Measurements from ENCODE around the gene AP2B1. TPM values are rescaled to one million over a fixed set of nuclear protein-coding genes. Genes with fewer than 3 reads are reported as not detected.

Gene AP2B1
- total RNA-seq, 1 experiment from 2014 or later: 217 TPM

- H2AFZ ChIP-seq (ENCODE audit: low read length): no peak overlapping the region
- no peak for DNase-seq
- WGBS (ENCODE audit: extremely low coverage, insufficient read length, low lambda C conversion rate): no CpG with 5 or more reads among the region's 7 CpGs
These were observed 105.5 kb downstream of the AP2B1 start for GRCh38 chr17:35692512-35693210.

More at GRCh38 chr17:35692512-35693210, 105.5 kb downstream of the AP2B1 start:
- Histone ChIP-seq H3K79me1 (ENCODE audit: insufficient read depth, low read depth, low read length, poor library complexity, severe bottlenecking) (no peaks in the 10 kb centered on the region), H3K56ac (ENCODE audit: insufficient read length, low read depth, low read length) (no peak overlapping the region), H3K4me1 (ENCODE audit: insufficient read depth, low read length) (peaks cover 2% of the 10 kb centered on the region; the same call in 1 of the 2 replicates), H3T11ph (ENCODE audit: low read length) (no peak overlapping the region), H2BK5ac (ENCODE audit: insufficient read length, low read length) (no peak overlapping the region), H3K4ac (ENCODE audit: low read depth, low read length) (no peak overlapping the region), H2BK12ac (ENCODE audit: insufficient read length, low read depth, low read length) (no peak overlapping the region), H3K14ac (ENCODE audit: insufficient read depth, low read length) (no peak overlapping the region), H4K8ac (replicated peaks; ENCODE audit: insufficient read length, low read depth, low read length) (no peak overlapping the region), H4K20me1 (ENCODE audit: control insufficient read depth, insufficient read depth, insufficient read length) (no peaks in the 10 kb centered on the region), H3K79me2 (ENCODE audit: insufficient read depth, low read length) (no peaks in the 10 kb centered on the region), H3K18ac (ENCODE audit: insufficient read length, low read depth, low read length) (no peak overlapping the region), H3K9ac (ENCODE audit: extremely low read depth, insufficient read length, low read length) (no peak overlapping the region), H2BK120ac (ENCODE audit: low read depth, low read length, poor library complexity, severe bottlenecking) (no peak overlapping the region), H3K27me3 (ENCODE audit: insufficient read depth, low read length) (no peaks in the 10 kb centered on the region), H3K23me2 (ENCODE audit: insufficient read length, low read depth, low read length, poor library complexity, severe bottlenecking) (no peaks in the 10 kb centered on the region), H4K5ac (ENCODE audit: insufficient read length, low read depth, low read length) (no peak overlapping the region), H4K91ac (ENCODE audit: insufficient read length, low read depth, low read length) (no peak overlapping the region), H2BK20ac (ENCODE audit: low read depth, low read length, poor library complexity, severe bottlenecking) (no peak overlapping the region), H3K23ac (ENCODE audit: insufficient read length, low read depth, low read length) (no peak overlapping the region), H2BK15ac (ENCODE audit: low read depth, low read length) (no peak overlapping the region), H3K9me3 (ENCODE audit: control insufficient read depth, low read depth, low read length) (no peaks in the 10 kb centered on the region), H3K27ac (ENCODE audit: insufficient read length, low read depth, low read length) (no peak overlapping the region), H3K4me2 (ENCODE audit: insufficient read depth, insufficient read length, low read length) (no peak overlapping the region), H2AK5ac (ENCODE audit: insufficient read length, low read length) (no peak overlapping the region)
- no peak for TF ChIP-seq CTCF (conservative IDR thresholded peaks at IDR 0.05)
- H3K27ac Mint-ChIP-seq: no peak overlapping the region
- H3K27me3 Mint-ChIP-seq (ENCODE audit: low read depth): no peaks in the 10 kb centered on the region
- H3K4me1 Mint-ChIP-seq: peaks cover 15 to 18% of the 10 kb centered on the region in 2 experiments
- H3K9me3 Mint-ChIP-seq: no peaks in the 10 kb centered on the region
- H3K36me3 Mint-ChIP-seq (ENCODE audit: insufficient read depth in 1 of 3, low read depth in 3 of 3): peaks cover 7 to 42% (median 13%) of the 10 kb centered on the region in 3 experiments; a peak in 6 of 7 replicates
- no peak overlapping the region for H3K4me3 Mint-ChIP-seq

All from H9 (cell line).